Neural progenitor cell (in vitro differentiated cells): Measurements from ENCODE around the gene SMPX. TPM values are rescaled to one million over a fixed set of nuclear protein-coding genes. Genes with fewer than 3 reads are reported as not detected.

ENCODE experiments used
- DNase-seq: peaks from one replicate; pipeline ENCODE4 v3.0.0-alpha.2; 2016; ENCODE audit warnings: low spot score
- H2AFZ ChIP-seq: fragments of 200-600 bp; sonication (generic); replicated peaks from 2 replicates; pipeline ENCODE4 v1.6.1; 2016; ENCODE audit warnings: antibody characterized with exemption
- H3F3A ChIP-seq: fragments of 200-600 bp; sonication (generic); 2 replicates; pipeline ENCODE4 v1.6.1; 2016; ENCODE audit warnings: antibody characterized with exemption, low read depth
- H3K27ac ChIP-seq: fragments of 200-600 bp; sonication (generic); 2 replicates; pipeline ENCODE4 v1.5.1; 2016; ENCODE audit warnings: mild to moderate bottlenecking
- H3K27me3 ChIP-seq: fragments of 200-600 bp; sonication (generic); 2 replicates; pipeline ENCODE4 v1.6.1; 2016; ENCODE audit warnings: mild to moderate bottlenecking, moderate library complexity
- H3K36me3 ChIP-seq: fragments of 200-600 bp; sonication (generic); 2 replicates; pipeline ENCODE4 v1.5.1; 2016
- H3K4me1 ChIP-seq: fragments of 200-600 bp; sonication (generic); 2 replicates; pipeline ENCODE4 v1.6.1; 2016; ENCODE audit warnings: mixed run types
- H3K4me2 ChIP-seq: fragments of 200-600 bp; sonication (generic); 2 replicates; pipeline ENCODE4 v1.6.1; 2016
- H3K4me3 ChIP-seq: fragments of 200-600 bp; sonication (generic); 2 replicates; pipeline ENCODE4 v1.5.1; 2016
- H3K79me2 ChIP-seq: fragments of 200-600 bp; sonication (generic); 2 replicates; pipeline ENCODE4 v1.6.1; 2016; ENCODE audit warnings: low read depth
- H3K9ac ChIP-seq: fragments of 200-600 bp; sonication (generic); 2 replicates; pipeline ENCODE4 v1.6.1; 2016
- H3K9me3 ChIP-seq: fragments of 200-600 bp; sonication (generic); 2 replicates; pipeline ENCODE4 v1.5.1; 2016; ENCODE audit warnings: low read depth
- H4K20me1 ChIP-seq: fragments of 200-600 bp; sonication (generic); 2 replicates; pipeline ENCODE4 v1.6.1; 2016; ENCODE audit warnings: low read depth
- H3K27ac Mint-ChIP-seq: 3 replicates; pipeline ENCODE4 v1.8.0; 2021; ENCODE audit warnings: mixed read lengths
- H3K27me3 Mint-ChIP-seq: 2 replicates; pipeline ENCODE4 v1.8.0; 2022; ENCODE audit warnings: low read depth, mild to moderate bottlenecking, inconsistent platforms, moderate library complexity, mixed read lengths; ENCODE audit not compliant: insufficient read depth
- H3K36me3 Mint-ChIP-seq: 3 replicates; pipeline ENCODE4 v1.8.0; 2021; ENCODE audit warnings: mixed read lengths
- H3K4me1 Mint-ChIP-seq: 3 replicates; pipeline ENCODE4 v1.8.0; 2021; ENCODE audit warnings: mixed read lengths
- H3K4me3 Mint-ChIP-seq: 3 replicates; pipeline ENCODE4 v1.8.0; 2021; ENCODE audit warnings: mild to moderate bottlenecking, moderate library complexity, mixed read lengths
- H3K9me3 Mint-ChIP-seq: 3 replicates; pipeline ENCODE4 v1.8.0; 2020; ENCODE audit warnings: mixed read lengths
- EZH2 ChIP-seq: fragments of 200-600 bp; sonication (generic); IDR thresholded peaks from 2 replicates; pipeline ENCODE4 v1.6.1; 2017; ENCODE audit warnings: antibody characterized with exemption, mild to moderate bottlenecking, moderate library complexity
- EZH2phosphoT487 ChIP-seq: fragments of 200-600 bp; sonication (generic); IDR thresholded peaks from 2 replicates; pipeline ENCODE4 v1.6.1; 2017; ENCODE audit warnings: antibody characterized with exemption
- total RNA-seq: library from RNA; depleted of rRNA; stranded (reverse); fragments of >200 nt; gene quantifications from 2 replicates; pipeline ENCODE4 v1.2.3, GENCODE V29; 2015; ENCODE audit warnings: low replicate concordance
- TF ChIP-seq, protein P1 (sequence below): fragments of 200-600 bp; sonication (generic); IDR thresholded peaks from 2 replicates; pipeline ENCODE4 v1.5.1; 2017; ENCODE audit warnings: antibody characterized with exemption, mild to moderate bottlenecking

The SMPX gene
- total RNA-seq, 1 donor from 2014 or later = not detected

DNA sequence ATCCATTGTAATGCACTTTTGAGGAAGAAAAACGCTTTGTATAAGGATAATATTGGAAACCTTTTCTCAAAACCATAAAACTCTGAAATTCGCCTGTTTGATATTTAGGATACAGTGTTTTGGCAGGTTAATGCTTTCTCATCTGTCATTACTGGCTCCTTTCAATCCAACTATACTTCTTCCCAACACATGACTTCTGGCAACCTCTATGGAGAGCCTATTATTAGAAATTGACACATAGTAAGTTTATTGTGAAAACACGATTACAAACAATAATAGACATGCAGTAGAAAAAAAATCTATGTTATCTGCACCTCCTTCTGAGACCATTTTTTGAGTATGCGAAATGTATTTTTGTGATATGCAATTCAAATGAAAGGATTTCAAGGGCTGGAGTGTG is 95.2 kb downstream of the SMPX start:
- Histone ChIP-seq H3K4me1 (no peaks in the 10 kb centered on the region), H2AFZ (no peak overlapping the region), H3F3A (no peaks in the 10 kb centered on the region), H3K4me2 (no peak overlapping the region), H3K27ac (no peak overlapping the region), H3K79me2 (no peaks in the 10 kb centered on the region), H3K27me3 (no peaks in the 10 kb centered on the region), H3K4me3 (no peak overlapping the region), H3K9ac (no peak overlapping the region), H4K20me1 (no peaks in the 10 kb centered on the region), H3K9me3 (no peaks in the 10 kb centered on the region), H3K36me3 (no peaks in the 10 kb centered on the region)
- Mint-ChIP-seq H3K27ac (no peak overlapping the region), H3K4me3 (no peak overlapping the region), H3K36me3 (peaks cover 4% of the 10 kb centered on the region), H3K9me3 (peaks cover 8% of the 10 kb centered on the region), H3K4me1 (no peaks in the 10 kb centered on the region), H3K27me3 (no peaks in the 10 kb centered on the region)
- no peak for DNase-seq
- TF ChIP-seq, protein P1, sequence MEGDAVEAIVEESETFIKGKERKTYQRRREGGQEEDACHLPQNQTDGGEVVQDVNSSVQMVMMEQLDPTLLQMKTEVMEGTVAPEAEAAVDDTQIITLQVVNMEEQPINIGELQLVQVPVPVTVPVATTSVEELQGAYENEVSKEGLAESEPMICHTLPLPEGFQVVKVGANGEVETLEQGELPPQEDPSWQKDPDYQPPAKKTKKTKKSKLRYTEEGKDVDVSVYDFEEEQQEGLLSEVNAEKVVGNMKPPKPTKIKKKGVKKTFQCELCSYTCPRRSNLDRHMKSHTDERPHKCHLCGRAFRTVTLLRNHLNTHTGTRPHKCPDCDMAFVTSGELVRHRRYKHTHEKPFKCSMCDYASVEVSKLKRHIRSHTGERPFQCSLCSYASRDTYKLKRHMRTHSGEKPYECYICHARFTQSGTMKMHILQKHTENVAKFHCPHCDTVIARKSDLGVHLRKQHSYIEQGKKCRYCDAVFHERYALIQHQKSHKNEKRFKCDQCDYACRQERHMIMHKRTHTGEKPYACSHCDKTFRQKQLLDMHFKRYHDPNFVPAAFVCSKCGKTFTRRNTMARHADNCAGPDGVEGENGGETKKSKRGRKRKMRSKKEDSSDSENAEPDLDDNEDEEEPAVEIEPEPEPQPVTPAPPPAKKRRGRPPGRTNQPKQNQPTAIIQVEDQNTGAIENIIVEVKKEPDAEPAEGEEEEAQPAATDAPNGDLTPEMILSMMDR = no peak
- no peak for TF ChIP-seq EZH2phosphoT487
- TF ChIP-seq EZH2 = no peak

DNA sequence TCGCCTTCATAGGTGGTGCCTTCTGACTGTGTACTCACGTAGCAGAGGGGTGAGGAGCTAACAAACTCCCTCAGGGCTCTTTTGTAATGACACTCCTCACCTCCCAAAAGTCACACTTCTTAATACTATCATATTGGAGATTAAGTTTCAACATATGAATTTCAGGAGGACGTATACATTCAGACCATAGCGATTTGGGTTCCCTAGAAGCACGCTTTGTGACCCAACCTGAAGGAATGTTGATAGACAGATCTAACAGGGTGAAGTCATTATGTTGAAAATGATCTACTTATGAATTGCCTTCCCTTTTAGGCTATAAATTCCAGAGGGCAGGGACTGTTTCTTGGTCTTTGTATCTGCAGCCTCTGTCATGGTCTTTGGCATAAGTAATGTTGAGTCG is 96.6 kb downstream of the SMPX start:
- Histone ChIP-seq H3K9me3 (no peaks in the 10 kb centered on the region), H3K27ac (no peak overlapping the region), H4K20me1 (no peaks in the 10 kb centered on the region), H3K9ac (no peak overlapping the region), H3K4me2 (no peak overlapping the region), H3K36me3 (no peaks in the 10 kb centered on the region), H3K4me3 (no peak overlapping the region), H3K79me2 (no peaks in the 10 kb centered on the region), H2AFZ (no peak overlapping the region), H3K4me1 (no peaks in the 10 kb centered on the region), H3K27me3 (no peaks in the 10 kb centered on the region), H3F3A (no peaks in the 10 kb centered on the region)
- Mint-ChIP-seq H3K4me1 (no peaks in the 10 kb centered on the region), H3K36me3 (peaks cover 4% of the 10 kb centered on the region), H3K4me3 (no peak overlapping the region), H3K9me3 (peaks cover 9% of the 10 kb centered on the region), H3K27me3 (no peaks in the 10 kb centered on the region), H3K27ac (no peak overlapping the region)
- TF ChIP-seq EZH2phosphoT487 = no peak
- no peak for TF ChIP-seq EZH2
- TF ChIP-seq, protein P1 = no peak
- DNase-seq = no peak

DNA sequence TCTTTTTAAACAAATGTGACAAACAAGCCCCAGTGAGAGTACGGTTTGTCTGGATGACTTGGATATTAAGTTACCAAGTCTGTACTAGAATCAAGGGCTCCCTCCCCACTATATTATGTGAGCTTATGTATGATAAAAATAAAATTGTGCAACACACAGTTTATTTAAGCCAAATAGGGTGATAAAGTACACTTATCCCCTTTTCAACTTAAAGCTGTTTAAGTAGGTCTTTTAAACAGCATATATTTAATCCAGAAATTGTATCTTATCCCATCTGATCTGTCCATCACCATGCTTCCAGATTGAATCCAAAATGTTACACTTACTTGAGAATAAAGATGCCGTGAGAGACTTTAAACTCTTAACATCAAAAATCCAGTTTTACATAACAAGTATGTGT is 97.8 kb downstream of the SMPX start:
- H3K36me3 ChIP-seq = no peaks in the 10 kb centered on the region
- H3K27me3 ChIP-seq = no peaks in the 10 kb centered on the region
- H4K20me1 ChIP-seq = no peaks in the 10 kb centered on the region
- H3K4me2 ChIP-seq = no peak overlapping the region
- no peak overlapping the region for H3K9ac ChIP-seq
- TF ChIP-seq, protein P1 = no peak
- TF ChIP-seq EZH2 (no peak), EZH2phosphoT487 (no peak)
- Mint-ChIP-seq H3K4me3 (no peak overlapping the region), H3K27ac (no peak overlapping the region), H3K27me3 (no peaks in the 10 kb centered on the region), H3K36me3 (peaks cover 8% of the 10 kb centered on the region), H3K4me1 (no peaks in the 10 kb centered on the region), H3K9me3 (peaks cover 12% of the 10 kb centered on the region)
- H3K27ac ChIP-seq = no peak overlapping the region
- H2AFZ ChIP-seq = no peak overlapping the region
- H3K9me3 ChIP-seq = no peaks in the 10 kb centered on the region
- no peak overlapping the region for H3K4me3 ChIP-seq
- H3F3A ChIP-seq = no peaks in the 10 kb centered on the region
- no peaks in the 10 kb centered on the region for H3K4me1 ChIP-seq
- H3K79me2 ChIP-seq = no peaks in the 10 kb centered on the region
- no peak for DNase-seq

DNA sequence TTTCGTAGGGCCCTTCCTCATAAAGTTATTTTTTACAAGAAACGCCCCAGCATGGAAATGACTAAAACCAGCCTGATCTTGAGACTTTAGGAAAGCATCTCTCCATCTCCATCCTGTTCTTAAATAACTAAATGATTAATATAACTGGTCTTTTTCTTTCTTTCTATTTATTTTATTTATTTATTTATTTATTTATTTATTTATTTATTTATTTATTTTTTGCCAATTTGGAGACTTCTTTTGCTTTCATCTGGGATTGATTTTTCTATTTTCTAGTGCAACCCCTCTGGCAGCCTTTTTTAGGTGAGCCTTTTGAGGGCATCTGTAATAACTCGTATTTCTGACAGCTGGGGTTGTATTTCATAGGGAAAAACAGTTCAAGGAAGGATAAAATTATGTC is 98.6 kb downstream of the SMPX start:
- Mint-ChIP-seq H3K27me3 (no peaks in the 10 kb centered on the region), H3K27ac (no peak overlapping the region), H3K36me3 (peaks cover 8% of the 10 kb centered on the region), H3K4me1 (no peaks in the 10 kb centered on the region), H3K9me3 (peaks cover 12% of the 10 kb centered on the region), H3K4me3 (no peak overlapping the region)
- Histone ChIP-seq H4K20me1 (no peaks in the 10 kb centered on the region), H2AFZ (no peak overlapping the region), H3K4me1 (no peaks in the 10 kb centered on the region), H3K4me2 (no peak overlapping the region), H3F3A (no peaks in the 10 kb centered on the region), H3K9ac (no peak overlapping the region), H3K27me3 (no peaks in the 10 kb centered on the region), H3K36me3 (no peaks in the 10 kb centered on the region), H3K4me3 (no peak overlapping the region), H3K9me3 (no peaks in the 10 kb centered on the region), H3K79me2 (no peaks in the 10 kb centered on the region), H3K27ac (no peak overlapping the region)
- TF ChIP-seq EZH2phosphoT487 (no peak), EZH2 (no peak)
- TF ChIP-seq, protein P1 = no peak
- no peak for DNase-seq
